Activated CD4-positive, CD25-positive, alpha-beta regulatory T cell (primary cell): Measurements from ENCODE around the gene NOL12.
"Not testable (repeated sequence)": the region's sequence is repeated elsewhere in the genome, so short reads cannot be mapped to it uniquely, and the experiment has no call there.

Experiments
- DNase-seq, 4 experiments: peaks; one replicate each; lab custom pipeline; 2025; lab: John Stamatoyannopoulos, UW

The NOL12 gene

DNA sequence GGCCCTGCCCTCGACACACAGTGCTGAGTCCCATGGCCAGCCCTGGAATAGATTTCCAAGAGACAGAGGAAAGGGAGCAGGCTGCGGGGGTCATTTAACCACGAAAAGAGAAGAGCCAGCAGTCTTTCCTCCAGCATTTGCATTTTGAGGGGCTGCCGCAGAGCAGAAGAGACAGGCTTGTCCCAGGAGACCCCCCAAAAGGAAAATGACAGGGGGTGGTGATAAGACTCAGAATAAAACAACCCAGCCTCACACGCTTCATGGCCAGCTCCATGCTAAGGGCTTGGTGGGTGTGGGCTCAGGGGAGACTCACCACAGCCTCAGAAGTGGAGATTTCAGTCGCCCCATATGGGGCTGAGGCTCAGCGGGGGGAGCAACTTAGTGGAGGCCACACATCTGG is 27.6 kb downstream of the NOL12 start:
- no peak for DNase-seq

DNA sequence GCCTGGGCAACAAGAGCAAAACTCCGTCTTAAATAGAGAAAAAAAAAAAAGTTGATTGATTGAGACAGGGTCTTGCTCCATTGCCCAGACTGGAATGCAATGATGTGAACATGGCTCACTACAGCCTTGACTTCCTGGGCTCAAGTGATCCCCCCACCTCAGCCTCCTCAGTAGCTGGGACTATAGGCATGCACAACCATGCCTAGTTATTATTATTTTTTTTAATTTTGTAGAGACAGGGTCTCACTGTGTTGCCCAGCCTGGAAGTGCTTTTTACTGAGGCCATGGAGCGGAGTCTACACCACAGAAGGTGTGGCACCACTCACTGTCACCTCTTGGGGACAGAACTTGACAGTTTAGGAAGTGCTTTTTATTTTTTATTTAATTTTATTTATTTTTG is 28.5 kb downstream of the NOL12 start:
- no peak for DNase-seq

DNA sequence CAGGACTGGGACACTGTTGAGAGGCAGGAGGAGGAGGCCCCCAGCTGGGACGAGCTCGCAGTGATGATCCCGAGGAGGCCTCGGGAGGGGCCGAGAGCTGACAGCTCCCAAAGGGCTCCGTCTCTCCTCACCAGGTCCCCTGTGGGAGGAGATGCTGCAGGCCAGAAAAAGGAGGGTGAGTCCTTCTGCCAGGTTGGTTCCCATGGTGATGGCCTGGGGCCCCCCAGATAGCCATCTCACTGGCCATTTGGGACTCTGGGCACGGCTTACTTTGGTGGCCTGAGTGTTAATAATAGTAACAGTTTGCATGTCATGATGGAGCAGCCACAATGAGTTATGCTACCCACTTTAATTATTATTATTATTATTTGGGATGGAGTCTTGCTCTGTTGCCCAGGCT is 29.6 kb downstream of the NOL12 start:
- DNase-seq = no peak

DNA sequence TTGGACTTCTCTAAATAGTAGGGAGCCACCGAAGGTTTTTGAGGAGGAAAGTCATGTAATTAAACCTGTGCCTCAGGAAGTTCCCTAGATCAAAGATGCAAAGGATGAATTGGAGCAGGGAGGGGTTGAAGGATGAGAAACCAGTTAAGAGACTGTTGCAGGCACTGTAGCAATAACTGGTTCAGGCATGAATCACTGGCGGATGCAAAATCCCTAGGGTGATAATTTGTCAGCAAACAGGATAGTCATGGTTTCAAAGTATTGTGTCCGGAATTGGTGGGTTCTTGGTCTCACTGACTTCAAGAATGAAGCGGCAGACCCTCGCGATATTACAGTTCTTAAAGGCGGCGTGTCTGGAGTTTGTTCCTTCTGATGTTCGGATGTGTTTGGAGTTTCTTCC is 30.6 kb downstream of the NOL12 start:
- no peak for DNase-seq

DNA sequence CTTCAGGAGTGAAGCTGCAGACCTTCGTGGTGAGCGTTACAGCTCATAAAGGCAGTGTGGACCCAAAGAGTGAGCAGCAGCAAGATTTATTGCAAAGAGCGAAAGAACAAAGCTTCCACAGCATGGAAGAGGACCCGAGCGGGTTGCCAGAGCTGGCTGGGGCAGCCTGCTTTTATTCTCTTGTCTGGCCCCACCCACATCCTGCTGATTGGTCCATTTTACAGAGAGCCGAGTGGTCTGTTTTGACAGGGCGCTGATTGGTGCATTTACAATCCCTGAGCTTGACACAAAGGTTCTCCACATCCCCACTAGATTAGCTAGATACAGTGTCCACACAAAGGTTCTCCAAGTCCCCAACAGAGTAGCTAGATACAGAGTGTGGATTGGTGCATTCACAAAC is 31.1 kb downstream of the NOL12 start:
- DNase-seq = not testable (repeated sequence)

DNA sequence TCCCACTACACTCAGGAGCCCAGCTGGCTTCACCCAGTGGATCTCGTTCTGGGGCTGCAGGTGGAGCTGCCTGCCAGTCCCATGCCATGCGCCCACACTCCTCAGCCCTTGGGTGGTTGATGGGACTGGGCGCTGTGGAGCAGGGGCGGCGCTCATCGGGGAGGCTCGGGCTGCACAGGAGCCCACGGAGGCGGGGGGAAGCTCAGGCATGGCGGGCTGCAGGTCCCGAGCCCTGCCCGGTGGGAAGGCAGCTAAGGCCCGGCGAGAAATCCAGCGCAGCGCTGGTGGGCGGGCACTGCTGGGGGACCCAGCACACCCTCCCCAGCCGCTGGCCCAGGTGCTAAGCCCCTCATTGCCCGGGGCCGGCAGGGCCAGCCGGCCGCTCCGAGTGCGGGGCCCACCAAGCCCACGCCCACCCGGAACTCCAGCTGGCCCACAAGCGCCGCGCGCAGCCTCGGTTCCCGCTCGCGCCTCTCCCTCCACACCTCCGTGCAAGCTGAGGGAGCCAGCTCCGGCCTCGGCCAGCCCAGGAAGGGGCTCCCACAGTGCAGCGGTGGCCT is 31.7 kb downstream of the NOL12 start:
- DNase-seq = not testable (repeated sequence)

DNA sequence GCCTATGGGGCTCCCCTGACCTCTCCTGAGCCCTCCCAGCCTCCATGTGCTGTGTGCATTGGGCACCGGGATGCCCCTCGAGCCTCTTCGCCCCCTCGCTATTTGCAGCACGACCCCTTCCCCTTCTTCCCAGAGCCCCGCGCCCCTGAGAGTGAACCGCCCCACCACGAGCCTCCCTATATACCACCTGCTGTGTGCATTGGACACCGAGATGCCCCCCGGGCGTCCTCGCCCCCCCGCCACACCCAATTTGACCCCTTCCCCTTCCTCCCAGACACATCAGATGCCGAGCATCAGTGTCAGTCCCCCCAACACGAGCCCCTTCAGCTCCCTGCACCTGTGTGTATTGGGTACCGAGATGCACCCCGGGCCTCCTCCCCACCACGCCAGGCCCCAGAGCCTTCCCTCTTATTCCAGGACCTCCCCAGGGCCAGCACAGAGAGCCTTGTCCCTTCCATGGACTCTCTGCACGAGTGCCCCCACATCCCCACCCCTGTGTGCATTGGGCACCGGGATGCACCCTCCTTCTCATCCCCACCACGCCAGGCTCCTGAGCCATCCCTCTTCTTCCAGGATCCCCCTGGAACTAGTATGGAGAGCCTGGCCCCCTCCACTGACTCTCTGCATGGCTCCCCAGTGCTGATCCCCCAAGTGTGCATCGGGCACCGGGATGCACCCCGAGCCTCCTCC is 39.6 kb downstream of the NOL12 start:
- no peak for DNase-seq

DNA sequence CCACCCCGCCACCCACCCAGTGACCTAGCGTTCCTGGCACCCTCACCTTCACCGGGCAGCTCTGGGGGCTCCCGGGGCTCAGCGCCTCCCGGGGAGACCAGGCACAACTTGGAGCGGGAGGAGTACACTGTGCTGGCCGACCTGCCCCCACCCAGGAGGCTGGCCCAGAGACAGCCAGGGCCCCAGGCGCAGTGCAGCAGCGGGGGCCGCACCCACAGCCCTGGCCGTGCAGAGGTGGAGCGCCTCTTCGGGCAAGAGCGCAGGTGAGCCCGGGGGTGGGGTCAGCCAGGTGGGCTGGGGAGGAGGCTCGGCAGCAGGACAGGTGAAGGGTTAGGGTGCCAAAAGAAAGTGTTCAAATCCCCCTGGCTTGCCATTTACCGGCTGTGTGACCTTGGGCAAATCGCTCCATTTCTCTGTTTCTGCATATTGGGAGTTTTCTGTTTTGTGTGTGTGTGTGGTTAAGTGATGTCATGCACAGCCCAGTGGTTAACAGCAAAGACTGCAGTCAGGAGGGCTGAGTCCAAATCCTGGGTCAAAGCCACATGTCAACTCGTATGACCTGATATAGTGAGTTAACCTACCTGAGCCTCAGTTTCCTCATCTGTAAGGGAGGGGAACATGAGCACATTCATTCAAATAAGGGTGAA is 40.2 kb downstream of the NOL12 start:
- DNase-seq = no peak

DNA sequence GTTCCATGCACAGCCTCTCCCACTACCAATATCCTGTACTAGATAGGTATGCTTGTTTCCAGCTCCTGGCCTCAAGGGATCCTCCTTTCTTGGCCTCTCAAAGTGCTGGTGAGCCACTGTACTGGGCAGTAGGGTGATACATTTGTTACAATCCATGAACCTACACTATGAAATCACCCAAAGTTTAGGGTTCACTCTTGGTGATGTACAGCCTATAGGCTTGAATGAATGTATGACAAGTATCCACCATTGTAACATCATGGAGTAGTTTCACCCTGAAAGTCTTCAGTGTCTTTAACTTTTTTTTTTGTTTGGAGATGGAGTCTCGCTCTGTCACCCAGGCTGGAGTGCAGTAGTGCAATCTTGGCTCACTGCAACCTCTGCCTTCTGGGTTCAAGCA is 42.5 kb downstream of the NOL12 start:
- no peak for DNase-seq

DNA sequence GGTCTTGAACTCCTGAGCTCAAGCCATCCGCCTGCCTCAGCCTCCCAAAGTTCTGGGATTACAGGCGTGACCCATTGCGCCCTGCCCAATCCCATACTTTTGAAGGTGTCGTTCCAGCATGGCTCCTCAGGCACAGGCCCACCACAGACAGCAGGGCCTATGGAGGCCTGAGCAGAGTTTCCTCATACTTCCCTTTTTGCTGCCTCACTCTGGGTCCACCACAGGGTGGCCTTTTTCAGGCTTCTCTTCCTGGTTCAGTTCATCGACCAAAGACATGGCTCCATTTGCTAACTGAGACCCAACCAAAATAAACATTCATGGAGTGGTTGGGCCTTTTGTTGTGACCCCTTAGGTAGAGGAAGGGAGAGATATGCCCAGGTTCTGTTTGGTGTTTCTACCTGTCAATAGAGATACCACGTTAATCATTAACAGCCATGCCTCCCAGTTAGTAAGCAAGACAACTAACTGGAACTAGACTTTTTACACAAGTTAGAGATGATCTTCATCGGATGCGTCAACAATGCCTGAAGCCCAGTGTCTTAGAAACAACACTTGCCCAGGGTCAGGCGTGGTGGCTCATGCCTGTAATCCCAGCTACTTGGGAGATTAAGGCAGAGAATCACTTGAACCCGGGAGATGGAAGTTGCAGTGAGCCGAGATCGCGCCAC is 45.8 kb downstream of the NOL12 start:
- no peak for DNase-seq

DNA sequence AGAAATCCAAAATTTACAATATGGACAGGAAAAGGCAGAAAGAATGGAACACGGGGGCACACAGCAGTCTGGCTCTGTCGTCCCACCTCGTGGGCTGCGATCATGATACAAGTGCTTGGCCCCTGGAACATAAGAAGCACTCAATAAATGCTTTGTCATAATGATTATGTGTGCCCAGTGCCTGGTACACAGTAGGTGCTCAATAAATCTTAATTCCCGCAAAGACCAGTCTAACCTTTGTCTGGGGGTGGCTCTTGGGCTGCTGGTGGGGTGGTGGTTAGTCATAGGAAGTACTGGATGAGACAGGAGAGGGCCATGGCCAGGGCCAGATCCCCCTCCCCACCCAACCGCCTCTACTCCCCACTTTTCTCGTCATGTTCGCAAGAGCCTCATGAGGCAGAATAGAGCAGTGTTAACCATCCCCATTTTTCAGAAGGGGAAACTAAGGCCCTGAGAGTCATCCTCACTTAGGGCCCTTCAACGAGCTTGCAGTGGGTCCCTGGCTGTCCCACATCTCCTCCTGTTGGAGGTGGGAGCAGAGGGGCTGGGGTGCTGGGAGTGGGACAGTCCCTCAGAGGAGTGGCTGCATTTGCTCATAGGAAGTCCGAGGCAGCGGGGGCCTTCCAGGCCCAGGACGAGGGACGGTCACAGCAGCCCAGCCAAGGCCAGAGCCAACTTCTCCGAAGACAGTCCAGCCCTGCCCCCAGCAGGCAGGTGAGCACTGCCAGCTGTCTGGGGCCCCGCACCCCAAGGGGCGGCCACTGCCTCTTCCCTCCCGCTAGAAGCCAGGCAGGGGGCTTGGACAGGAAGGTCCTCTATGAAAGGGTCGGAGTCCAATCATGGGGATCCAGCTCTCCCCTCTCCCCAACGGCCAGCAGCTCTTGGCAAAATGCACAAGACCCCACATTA is 46.8 kb downstream of the NOL12 start:
- no peak for DNase-seq

DNA sequence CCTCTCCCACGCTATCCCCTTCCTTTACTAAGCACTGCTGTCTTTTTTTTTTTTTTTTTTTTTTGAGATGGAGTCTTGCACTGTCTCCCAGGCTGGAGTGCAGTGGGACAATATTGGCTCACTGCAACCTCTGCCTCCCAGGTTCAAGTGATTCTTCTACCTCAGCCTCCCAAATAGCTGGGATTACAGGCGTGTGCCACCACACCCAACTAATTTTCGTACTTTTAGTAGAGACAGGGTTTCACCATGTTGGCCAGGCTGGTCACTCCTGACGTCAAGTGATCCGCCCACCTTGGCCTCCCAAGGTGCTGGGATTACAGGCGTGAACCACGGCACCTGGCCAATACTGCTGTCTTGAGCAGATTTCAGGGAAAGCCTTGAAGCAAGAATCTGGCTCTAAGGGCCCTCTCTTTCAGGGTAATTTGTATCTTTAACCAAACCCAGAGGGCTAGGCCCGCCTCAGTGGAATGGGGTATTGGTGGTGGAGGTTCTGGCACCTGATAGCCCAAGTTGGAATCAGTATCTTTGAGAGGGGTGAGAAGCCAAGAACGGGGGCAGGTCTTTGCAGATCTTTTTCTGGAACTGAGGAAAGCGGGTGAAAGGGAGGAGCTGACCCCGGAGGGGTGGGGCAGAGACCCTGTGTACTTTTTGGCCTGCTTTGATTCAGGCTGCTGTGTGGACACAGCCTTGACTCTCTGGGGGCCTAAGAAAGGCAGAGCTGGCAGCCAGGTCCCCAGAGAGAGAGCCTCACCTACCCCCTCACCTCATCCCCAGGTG is 47.7 kb downstream of the NOL12 start:
- no peak for DNase-seq

DNA sequence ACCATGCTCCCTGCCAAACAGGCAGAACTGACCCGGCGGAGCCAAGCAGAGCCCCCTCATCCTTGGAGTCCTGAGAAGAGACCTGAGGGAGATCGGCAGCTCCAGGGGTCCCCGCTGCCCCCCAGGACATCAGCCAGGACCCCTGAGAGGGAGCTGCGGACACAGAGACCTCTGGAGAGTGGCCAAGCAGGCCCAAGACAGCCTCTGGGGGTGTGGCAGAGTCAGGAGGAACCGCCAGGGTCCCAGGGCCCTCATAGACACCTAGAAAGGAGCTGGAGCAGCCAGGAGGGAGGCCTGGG is 48.2 kb downstream of the NOL12 start:
- DNase-seq = no peak

DNA sequence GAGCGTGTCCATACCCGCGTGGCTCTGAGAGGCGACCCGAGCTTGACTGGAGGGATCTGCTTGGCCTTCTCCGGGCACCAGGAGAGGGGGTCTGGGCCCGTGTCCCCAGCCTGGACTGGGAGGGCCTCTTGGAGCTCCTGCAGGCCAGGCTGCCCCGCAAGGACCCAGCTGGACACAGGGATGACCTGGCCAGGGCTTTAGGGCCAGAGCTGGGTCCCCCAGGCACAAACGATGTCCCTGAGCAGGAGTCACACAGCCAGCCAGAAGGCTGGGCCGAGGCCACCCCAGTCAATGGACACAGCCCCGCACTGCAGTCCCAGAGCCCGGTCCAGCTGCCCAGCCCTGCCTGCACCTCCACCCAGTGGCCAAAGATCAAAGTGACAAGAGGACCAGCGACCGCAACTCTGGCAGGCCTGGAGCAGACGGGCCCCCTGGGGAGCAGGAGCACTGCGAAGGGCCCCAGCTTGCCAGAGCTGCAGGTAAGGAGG is 48.9 kb downstream of the NOL12 start:
- DNase-seq = no peak

DNA sequence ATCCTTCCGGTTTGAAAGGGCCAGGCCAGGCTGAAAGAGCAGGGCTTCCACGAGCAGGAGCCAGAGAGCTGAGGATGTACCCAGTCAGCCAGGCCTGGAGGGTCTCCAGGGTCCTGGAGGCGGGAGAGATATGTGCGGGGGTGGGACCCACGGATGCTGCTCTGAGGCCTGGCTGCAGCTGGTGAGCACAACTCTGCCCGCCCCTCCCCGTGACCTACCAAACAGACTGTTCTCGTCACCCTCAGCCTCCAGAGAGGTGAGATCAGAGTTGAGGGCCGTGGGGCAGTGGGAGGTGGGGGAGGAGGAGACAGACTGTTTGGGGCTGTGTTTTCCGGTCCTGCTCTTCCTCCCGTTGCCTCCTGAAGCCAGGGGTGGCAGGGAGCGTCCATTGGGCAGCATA is 52.9 kb downstream of the NOL12 start:
- no peak for DNase-seq

DNA sequence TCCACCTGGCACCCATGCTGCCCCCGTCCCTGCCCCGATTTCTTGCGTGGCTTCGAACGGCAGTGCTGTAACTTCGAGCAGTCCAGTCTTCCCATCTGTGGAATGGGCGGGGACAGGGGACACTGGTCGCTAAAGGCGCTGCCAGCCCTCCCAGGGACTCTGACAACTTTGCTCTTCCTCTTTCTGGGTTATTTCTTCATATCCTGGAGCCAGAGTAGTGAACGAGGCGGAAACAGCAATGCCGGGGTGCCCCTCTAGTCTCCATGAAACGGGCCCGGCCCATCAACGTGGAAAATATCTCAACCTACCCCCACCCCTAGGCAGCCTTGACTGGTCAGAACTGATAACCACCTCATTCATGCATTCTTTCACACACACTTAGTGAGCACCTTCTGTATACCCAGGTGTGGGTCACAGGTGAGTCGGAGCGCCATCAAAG is 53.5 kb downstream of the NOL12 start:
- DNase-seq = no peak

DNA sequence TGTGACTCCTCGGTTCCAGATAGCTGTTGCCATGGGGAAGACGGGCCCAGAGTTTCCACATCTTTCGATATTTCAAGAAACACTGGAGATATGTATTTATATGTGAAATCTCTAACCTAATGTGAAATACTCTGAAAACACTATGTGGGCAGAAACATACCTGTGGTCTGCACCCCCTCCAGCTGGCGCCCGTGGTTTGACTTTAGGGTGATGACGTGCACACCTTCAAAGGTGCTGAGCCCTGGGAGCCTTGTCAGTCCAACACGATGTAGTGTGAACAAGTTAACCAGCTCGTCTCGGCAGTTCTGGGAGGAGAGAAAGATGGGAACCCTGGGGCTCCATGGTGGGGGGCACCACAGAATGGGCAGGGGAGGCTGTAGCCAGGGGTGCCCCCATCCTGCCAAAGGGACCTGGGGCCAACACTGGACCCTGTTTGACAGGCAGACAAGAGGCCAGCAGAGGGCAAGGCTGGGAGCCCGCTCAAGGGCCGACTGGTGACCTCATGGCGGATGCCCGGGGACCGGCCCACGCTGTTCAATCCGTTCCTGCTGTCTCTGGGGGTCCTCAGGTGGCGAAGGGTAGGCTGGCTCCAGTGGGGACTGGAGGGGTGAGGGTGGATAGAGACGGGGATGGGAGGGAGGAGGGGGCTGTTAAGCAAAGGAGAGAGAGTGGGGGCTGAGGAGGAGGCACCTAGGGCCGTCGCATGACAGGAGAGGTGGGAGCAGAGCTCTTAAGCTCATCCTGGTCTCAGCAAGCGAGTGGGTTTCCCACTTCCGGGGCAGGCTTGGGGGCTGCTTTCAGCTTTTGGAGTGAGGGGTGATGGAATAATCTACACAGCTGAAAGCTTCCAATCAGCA is 54.5 kb downstream of the NOL12 start:
- no peak for DNase-seq

DNA sequence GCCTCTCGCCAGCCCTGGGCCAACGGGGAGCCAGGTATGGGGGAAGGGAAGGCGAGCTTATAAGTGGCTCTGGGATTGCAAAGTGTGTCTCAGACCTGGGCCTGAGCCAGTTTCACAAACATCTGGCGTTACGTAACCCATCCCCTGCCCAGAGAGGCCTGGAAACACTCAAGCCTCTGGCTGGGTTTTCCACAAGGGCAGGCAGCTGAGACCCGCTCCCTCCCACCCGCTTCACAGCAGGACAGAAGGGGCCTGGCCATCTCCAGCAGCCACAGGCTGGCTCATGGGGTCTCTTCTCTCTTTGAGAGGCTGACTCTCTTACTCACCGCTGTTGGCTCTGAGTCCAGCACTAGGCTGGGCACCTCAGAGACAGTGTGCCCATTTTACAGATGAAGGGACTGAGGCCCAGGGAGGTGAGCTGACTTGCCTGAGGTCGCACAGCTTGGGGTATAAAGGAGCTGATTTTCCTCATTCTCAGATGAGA is 55.2 kb downstream of the NOL12 start:
- DNase-seq = no peak

DNA sequence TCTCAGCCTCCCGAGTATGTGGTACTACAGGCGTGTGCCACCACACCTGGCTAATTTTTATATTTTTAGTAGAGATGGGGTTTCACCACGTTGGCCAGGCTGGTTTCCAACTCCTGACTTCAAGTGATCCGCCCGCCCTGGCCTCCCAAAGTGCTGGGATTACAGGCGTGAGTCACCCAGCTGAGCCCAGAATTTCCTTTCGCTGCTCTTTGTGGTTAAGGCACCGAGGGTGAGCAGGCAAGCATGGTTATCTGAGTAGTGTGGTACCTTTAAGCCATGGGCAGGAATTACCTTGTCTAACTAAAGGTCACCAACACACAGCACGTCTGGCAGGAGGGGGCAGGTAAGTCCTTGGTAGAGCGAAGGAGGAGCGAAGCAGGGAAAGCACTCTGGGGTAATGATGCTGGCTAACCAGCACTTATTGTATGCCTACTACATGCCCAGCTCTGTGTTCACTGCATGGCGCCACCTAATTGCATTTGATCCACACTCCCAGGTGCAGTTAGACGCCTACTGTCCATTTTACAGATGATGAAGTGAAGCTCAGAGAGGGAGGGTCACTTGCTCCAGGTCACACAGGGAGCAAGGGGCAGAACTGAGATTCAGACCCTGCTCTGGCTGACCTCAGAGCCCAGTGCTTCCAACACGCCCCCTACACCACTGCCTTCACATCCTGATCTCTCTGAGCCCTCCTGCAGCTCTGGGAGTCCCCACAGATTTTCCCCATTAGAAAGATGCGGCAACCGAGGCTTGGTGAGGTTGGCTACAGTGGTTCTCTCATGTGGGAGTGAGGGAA is 56.4 kb downstream of the NOL12 start:
- DNase-seq = no peak
